M059J (cell line): ENCODE data around the gene BUD13. TPM values are rescaled to one million over a fixed set of nuclear protein-coding genes. Genes with fewer than 3 reads are reported as not detected.
A peak's percentile ranks its signal among the peaks of the same experiment; 100 is the strongest.

Experiments
- DNase-seq: peaks from one replicate; pipeline ENCODE4 v3.0.0-alpha.2; 2012; ENCODE audit warnings: low read depth
- total RNA-seq: library from RNA; depleted of rRNA; stranded (reverse); fragments of >200 nt; shearing (Covaris generic); gene quantifications from 2 replicates; pipeline ENCODE4 v1.2.3, GENCODE V29; 2014

Gene BUD13
- total RNA-seq, 1 experiment from 2014 or later: 26.4 TPM

- DNase-seq: peak; percentile 85
These were observed 20.3 kb upstream of the BUD13 start for GRCh38 chr11:116792869-116793771.

GRCh38 chr11:116792144-116792868 is 19.5 kb upstream of the BUD13 start:
- DNase-seq: no peak

- DNase-seq: no peak
These were observed 19.0 kb upstream of the BUD13 start, which contains the start of gene APOA5 for GRCh38 chr11:116791813-116792143. Gene APOA5 (minus strand): TSS chr11:116791879. CDS start chr11:116791860, 19 bp downstream.

- peak; percentile 41 for DNase-seq
These were observed 18.4 kb upstream of the BUD13 start for GRCh38 chr11:116791002-116791812.

GRCh38 chr11:116790167-116791001 is 17.6 kb upstream of the BUD13 start:
- DNase-seq: no peak

- no peak for DNase-seq
These were observed 16.2 kb upstream of the BUD13 start for GRCh38 chr11:116788975-116789374.

GRCh38 chr11:116788534-116788933 is 15.7 kb upstream of the BUD13 start:
- DNase-seq: no peak

GRCh38 chr11:116787786-116788486 is 15.1 kb upstream of the BUD13 start, which contains the start of gene ZPR1:
Gene ZPR1 (minus strand): TSS chr11:116788023. CDS start chr11:116787990, 33 bp downstream.
- DNase-seq: peak; percentile 75

- DNase-seq: no peak
These were observed 14.6 kb upstream of the BUD13 start for GRCh38 chr11:116787436-116787785.

- no peak for DNase-seq
These were observed 14.2 kb upstream of the BUD13 start for GRCh38 chr11:116786966-116787365.

- no peak for DNase-seq
These were observed 13.5 kb upstream of the BUD13 start for GRCh38 chr11:116786326-116786725.

- DNase-seq: peak; percentile 82
These were observed 9.9 kb upstream of the BUD13 start for GRCh38 chr11:116782728-116783127.

- no peak for DNase-seq
These were observed 5.8 kb upstream of the BUD13 start for GRCh38 chr11:116778556-116778955.

- no peak for DNase-seq
These were observed 4.3 kb upstream of the BUD13 start for GRCh38 chr11:116777056-116777455.

- DNase-seq: no peak
These were observed 3.8 kb upstream of the BUD13 start for GRCh38 chr11:116776522-116776984.

- DNase-seq: no peak
These were observed 3.2 kb upstream of the BUD13 start for GRCh38 chr11:116775975-116776374.

- DNase-seq: no peak
These were observed 1.9 kb upstream of the BUD13 start for GRCh38 chr11:116774661-116775060.

GRCh38 chr11:116773203-116774097 is 663 bp upstream of the BUD13 start:
- DNase-seq: peak; percentile 11

- DNase-seq: peak; percentile 12
These were observed 852 bp downstream of the BUD13 start for GRCh38 chr11:116771935-116772334.
